Aorta (tissue), 5 donors: Measurements from ENCODE around the gene CHRNE. TPM values are rescaled to one million over a fixed set of nuclear protein-coding genes. Genes with fewer than 3 reads are reported as not detected.

Experiments
- ATAC-seq: fragments of 200-7000 bp; cut with Tn5 transposase; one replicate; pipeline ENCODE4 v1.9.1; 2022; ENCODE audit warnings: moderate library complexity; ENCODE audit not compliant: low FRiP score
- DNase-seq, 2 donors: peaks; one replicate each; pipeline ENCODE4 v3.0.0-alpha.2; 2020
- H3K27ac ChIP-seq, 2 donors: one replicate each; pipeline ENCODE4 v1.5.1; 2013; ENCODE audit warnings: low read length in 2 of 2, mild to moderate bottlenecking in 2 of 2, moderate library complexity in 2 of 2, control low read depth in 1 of 2, inconsistent platforms in 1 of 2, low read depth in 1 of 2
- H3K27me3 ChIP-seq, 2 donors: one replicate each; pipeline ENCODE4 v1.6.1; 2013; ENCODE audit warnings: control low read depth in 1 of 2, low read length in 1 of 2, mild to moderate bottlenecking in 1 of 2, moderate library complexity in 1 of 2; ENCODE audit not compliant: insufficient read depth in 2 of 2, control insufficient read depth in 1 of 2
- H3K36me3 ChIP-seq, 2 donors: one replicate each; pipeline ENCODE4 v1.6.1; 2013; ENCODE audit warnings: control low read depth in 1 of 2, low read length in 1 of 2, mild to moderate bottlenecking in 1 of 2; ENCODE audit not compliant: insufficient read depth in 2 of 2, control insufficient read depth in 1 of 2
- H3K4me1 ChIP-seq, 2 donors: one replicate each; pipeline ENCODE4 v1.6.1; 2013; ENCODE audit warnings: low read length in 2 of 2, control low read depth in 1 of 2, mild to moderate bottlenecking in 1 of 2, moderate library complexity in 1 of 2; ENCODE audit not compliant: insufficient read depth in 2 of 2, control insufficient read depth in 1 of 2
- H3K4me3 ChIP-seq, 2 donors: one replicate each; pipeline ENCODE4 v1.5.1; 2013; ENCODE audit warnings: low read length in 2 of 2, control low read depth in 1 of 2, mild to moderate bottlenecking in 1 of 2
- H3K9me3 ChIP-seq: one replicate; pipeline ENCODE4 v1.6.1; 2013; ENCODE audit warnings: mild to moderate bottlenecking, low read length; ENCODE audit not compliant: control insufficient read depth
- WGBS, 2 donors: extraction: QIAGEN DNeasy Blood & Tissue Kit; methylation state at CpG; one replicate each; pipeline ENCODE4 v1.1.7; 2013; 5-methylcytosine and 5-hydroxymethylcytosine counted together
- intact Hi-C, 2 donors: fragments of 100-400 bp; cut with DNase I; formaldehyde crosslinking; loops; one replicate each; pipeline versions ENCODE4 v1.14.2 to v1.15.0; 2022
- polyA plus RNA-seq, 2 donors: library from polyadenylated mRNA; stranded (reverse); fragments of 200-250 nt; gene quantifications; one replicate each; pipeline ENCODE4 v1.2.3, GENCODE V29; 2013
- total RNA-seq, 2 donors: library from RNA; stranded (reverse); fragmentation: NEBNext Ultra II Directional; extraction: Animal tissue kit (Norgen Biotek cat#: 25700); gene quantifications; one replicate each; pipeline ENCODE4 v1.2.1, GENCODE V29; 2021
- donor health status: healthy with polysubstance abuse.
- donor health status: Bipolar disorder and iron deficiency.
- donor health status: DM: no; HTN: no; CAD: no.
- donor health status: DM: no; HTN: no; CAD: no.
- donor health status: DM: yes; HTN: yes; CAD: no.

The CHRNE gene
- total and polyA plus RNA-seq, 4 donors: 0.61 to 1.6 (median 0.84) TPM; not detected in 1

DNA sequence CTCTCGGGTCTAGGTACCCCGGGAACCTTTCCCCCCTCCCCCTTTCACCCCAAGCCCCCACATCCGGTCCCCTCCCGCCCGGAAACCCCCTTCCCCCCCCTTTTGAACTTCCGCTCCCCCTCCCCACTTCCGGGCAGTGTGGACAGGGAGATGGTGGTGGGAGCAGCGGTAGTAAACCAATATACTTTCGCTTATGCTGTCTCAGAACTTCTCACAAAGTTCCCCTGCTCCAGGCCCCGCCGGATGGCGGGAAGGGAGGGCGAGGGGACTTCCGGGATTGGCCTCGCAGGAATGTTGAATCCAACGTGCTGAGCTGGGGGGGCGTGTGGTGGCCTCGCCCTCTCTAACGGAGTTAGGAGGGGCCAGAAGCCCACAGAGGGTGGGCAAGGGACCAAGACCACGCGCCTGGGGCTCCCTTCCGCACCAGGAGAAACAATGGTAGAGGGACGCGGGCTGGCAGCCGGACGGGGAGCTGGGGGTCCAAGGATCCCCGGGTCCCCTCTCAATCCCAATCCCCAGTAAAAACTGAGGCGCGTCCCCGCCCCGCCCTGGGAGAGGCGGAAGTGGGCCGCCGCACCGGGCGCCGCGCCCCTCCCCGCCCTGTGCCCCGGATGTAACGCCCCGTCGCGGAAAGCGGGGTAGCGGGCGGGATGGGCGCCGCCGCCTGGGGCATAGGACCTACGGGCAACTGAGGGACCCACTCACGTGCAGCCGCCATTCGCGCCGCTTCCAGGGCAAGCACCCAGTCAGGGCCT, 44.7 kb upstream of the CHRNE start:
- H3K27me3 ChIP-seq: peaks cover 0 to 2% of the 10 kb centered on the region in 2 donors
- H3K27ac ChIP-seq: peak overlapping the region; percentile 57 to 96
- ATAC-seq: peak; percentile 62
- 0 to 1% methylated on average over 50 to 56 of the region's 56 CpGs for WGBS, 2 donors
- DNase-seq: peak; percentile 82 to 90
- H3K9me3 ChIP-seq: no peaks in the 10 kb centered on the region
- intact Hi-C loops: loop anchor here in 1 of 2 donors (5.0 kb wide), 1 partner anchor 50 kb away; the partner anchor contains the start of genes INCA1 and KIF1C
- H3K36me3 ChIP-seq: no peaks in the 10 kb centered on the region
- peak overlapping the region; percentile 72 to 92 for H3K4me3 ChIP-seq
- no peaks in the 10 kb centered on the region for H3K4me1 ChIP-seq

DNA sequence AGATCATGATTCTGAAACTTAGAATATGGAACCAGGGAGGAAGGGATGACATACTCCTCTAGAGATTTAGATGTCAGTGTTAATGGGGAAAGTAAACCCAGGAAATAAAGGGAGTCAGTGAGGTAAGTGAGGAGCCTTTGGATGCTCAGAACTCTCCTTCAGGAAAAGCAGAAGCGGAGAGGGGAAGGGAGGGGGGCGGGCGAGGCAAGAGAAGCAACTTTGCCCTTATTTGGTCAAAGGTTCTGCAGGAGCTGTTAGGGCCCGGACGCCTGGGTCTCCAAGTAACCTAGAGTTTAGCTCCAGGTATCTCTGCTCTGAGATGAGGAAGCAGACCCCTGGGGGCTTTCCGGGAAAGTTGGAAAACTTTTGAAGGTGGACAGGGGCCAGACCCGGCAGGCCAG, 44.1 kb upstream of the CHRNE start:
- H3K27ac ChIP-seq: peak overlapping the region; percentile 30 to 57
- H3K4me3 ChIP-seq: peak overlapping the region; percentile 72 to 92
- peak in 1 of 2 donors; percentile 56 for DNase-seq
- H3K4me1 ChIP-seq: no peaks in the 10 kb centered on the region
- H3K9me3 ChIP-seq: no peaks in the 10 kb centered on the region
- WGBS, 2 donors: 0% methylated on average over 7 of the region's 7 CpGs
- intact Hi-C loops: loop anchor here in 1 of 2 donors (5.0 kb wide), 1 partner anchor 50 kb away; the partner anchor contains the start of genes INCA1 and KIF1C
- H3K36me3 ChIP-seq: no peaks in the 10 kb centered on the region
- H3K27me3 ChIP-seq: peaks cover 0 to 2% of the 10 kb centered on the region in 2 donors
- no peak for ATAC-seq

DNA sequence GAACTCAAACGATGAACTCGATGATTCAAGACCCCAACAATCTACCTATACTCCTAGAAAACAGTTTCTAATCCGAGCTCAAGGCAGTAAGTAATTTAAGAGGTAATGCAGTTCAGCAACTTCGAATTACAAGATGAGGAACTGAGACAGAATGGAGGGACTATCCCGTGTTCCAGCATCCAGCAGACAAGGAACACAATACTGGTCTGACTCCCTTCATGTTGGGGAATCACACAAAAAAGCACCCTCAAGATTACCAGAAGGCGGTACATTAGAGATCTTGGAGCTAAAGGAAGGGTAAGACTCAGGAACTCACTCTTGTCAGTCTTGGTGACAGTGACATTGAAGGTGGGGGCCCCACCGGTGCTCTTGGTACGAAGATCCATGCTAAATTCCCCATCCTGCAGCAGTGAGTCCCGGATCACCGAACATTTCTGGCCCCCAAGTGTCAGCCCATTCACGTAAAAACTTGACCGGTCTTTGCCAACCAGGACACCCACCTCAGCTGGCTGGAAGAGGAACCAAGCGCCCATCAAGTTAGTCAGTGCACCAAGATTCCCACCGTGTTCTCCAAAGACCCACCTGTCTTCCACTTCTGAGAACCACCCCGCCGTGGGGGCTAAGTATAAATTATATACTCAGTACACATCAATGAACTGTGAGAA, 43.5 kb upstream of the CHRNE start:
- Histone ChIP-seq H3K27me3 (peaks cover 0 to 2% of the 10 kb centered on the region in 2 donors), H3K27ac (peak overlapping the region in 1 of 2 donors; percentile 5), H3K4me1 (no peaks in the 10 kb centered on the region), H3K4me3 (peak overlapping the region; percentile 72 to 92), H3K9me3 (no peaks in the 10 kb centered on the region), H3K36me3 (no peaks in the 10 kb centered on the region)
- 25 to 31% methylated on average over 16 of the region's 16 CpGs for WGBS, 2 donors
- ATAC-seq (no peak), DNase-seq (no peak)
- intact Hi-C loops: loop anchor here in 1 of 2 donors (5.0 kb wide), 1 partner anchor 51 kb away; the partner anchor contains the start of genes INCA1 and KIF1C

DNA sequence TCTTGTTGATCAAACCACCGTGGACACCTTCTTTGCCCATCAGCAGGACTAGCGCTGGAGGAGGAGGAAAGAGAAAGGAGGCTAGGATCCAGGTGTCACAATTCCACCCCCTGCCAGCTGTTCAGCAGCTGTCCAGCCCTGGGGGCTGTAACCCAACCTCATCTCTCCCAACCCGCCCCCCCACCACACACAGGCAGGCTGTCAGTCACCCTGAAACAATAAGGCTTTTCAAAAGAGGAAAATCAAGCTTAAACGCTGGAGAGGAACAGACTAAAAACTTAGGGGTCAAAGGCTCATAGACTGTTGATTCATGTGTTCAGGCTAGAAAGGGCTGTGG, 43.0 kb upstream of the CHRNE start:
- peak overlapping the region in 1 of 2 donors; percentile 72 for H3K4me3 ChIP-seq
- no peaks in the 10 kb centered on the region for H3K4me1 ChIP-seq
- no peaks in the 10 kb centered on the region for H3K36me3 ChIP-seq
- ATAC-seq: no peak
- H3K9me3 ChIP-seq: no peaks in the 10 kb centered on the region
- DNase-seq: no peak
- peak overlapping the region in 1 of 2 donors; percentile 16 for H3K27ac ChIP-seq
- 31 to 37% methylated on average over 4 of the region's 4 CpGs for WGBS, 2 donors
- peaks cover 0 to 2% of the 10 kb centered on the region in 2 donors for H3K27me3 ChIP-seq
- intact Hi-C loops: loop anchor here in 1 of 2 donors (5.0 kb wide), 1 partner anchor 51 kb away; the partner anchor contains the start of genes INCA1 and KIF1C

DNA sequence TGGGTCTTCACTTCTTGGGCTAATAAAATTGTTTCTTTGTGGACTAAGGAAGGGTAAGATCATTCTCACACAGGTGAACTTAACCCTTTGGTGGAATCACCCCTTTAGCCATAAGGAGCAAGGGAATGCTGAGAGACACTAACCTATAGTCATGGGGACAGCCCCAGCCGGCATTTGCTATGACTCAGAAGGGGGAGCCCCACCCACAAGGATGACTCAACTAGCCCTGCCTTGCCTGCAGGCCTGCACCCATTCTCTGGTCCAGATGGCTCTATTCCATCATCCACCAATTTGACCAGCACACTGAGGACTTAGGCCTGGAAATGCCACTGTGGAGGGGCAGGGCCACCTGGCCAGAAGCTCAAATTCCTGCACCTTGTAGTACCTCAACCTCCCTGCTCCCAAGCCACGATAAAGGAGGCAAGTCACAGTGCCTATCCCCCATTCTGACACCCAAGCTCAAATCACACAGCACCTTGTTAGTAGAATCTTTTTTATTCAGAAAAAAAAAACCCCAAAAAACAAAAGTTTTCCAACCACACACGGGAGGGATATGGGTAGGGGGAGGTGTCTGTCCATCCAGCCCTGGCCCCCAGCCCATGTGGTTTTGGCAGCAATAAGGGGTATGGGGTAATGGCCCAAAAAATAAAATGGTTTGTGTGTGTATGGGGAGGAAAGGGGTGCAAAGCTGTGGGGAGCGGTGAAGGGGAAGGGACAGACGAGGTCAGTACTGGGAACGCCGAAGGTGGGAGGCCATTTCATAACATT, 42.5 kb upstream of the CHRNE start:
- intact Hi-C loops: loop anchor here in 1 of 2 donors (5.0 kb wide), 1 partner anchor 52 kb away; the partner anchor contains the start of genes INCA1 and KIF1C
- no peaks in the 10 kb centered on the region for H3K36me3 ChIP-seq
- no peaks in the 10 kb centered on the region for H3K4me1 ChIP-seq
- DNase-seq (peak; percentile 90 to 93), ATAC-seq (peak; percentile 56)
- no peak overlapping the region for H3K4me3 ChIP-seq
- 27 to 36% methylated on average over 7 of the region's 7 CpGs for WGBS, 2 donors
- peaks cover 0 to 2% of the 10 kb centered on the region in 2 donors for H3K27me3 ChIP-seq
- H3K9me3 ChIP-seq: no peaks in the 10 kb centered on the region
- peak overlapping the region; percentile 33 to 65 for H3K27ac ChIP-seq

DNA sequence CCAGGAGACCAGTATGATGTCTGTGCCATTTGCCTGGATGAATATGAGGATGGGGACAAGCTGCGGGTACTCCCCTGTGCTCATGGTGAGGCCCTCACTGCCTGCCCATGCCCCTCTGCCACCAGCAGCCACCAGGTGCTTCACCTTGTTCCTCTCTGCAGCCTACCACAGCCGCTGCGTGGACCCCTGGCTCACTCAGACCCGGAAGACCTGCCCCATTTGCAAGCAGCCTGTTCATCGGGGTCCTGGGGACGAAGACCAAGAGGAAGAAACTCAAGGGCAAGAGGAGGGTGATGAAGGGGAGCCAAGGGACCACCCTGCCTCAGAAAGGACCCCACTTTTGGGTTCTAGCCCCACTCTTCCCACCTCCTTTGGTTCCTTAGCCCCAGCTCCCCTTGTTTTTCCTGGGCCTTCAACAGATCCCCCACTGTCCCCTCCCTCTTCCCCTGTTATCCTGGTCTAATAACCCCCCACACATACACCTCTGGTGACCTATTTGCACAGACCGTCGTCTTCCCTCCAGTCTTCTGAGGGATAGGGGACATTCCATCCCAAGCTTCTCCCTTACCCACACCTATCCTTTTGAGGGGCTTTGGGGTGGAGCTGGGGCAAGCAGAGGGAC, 41.8 kb upstream of the CHRNE start:
- no peaks in the 10 kb centered on the region for H3K9me3 ChIP-seq
- ATAC-seq: no peak
- DNase-seq: no peak
- peak overlapping the region in 1 of 2 donors; percentile 65 for H3K27ac ChIP-seq
- H3K36me3 ChIP-seq: no peaks in the 10 kb centered on the region
- no peaks in the 10 kb centered on the region for H3K4me1 ChIP-seq
- intact Hi-C loops: loop anchor here in 1 of 2 donors (5.0 kb wide), 1 partner anchor 53 kb away; the partner anchor contains the start of genes INCA1 and KIF1C
- peaks cover 0 to 2% of the 10 kb centered on the region in 2 donors for H3K27me3 ChIP-seq
- H3K4me3 ChIP-seq: no peak overlapping the region
- WGBS, 2 donors: 47 to 54% methylated on average over 8 of the region's 8 CpGs

DNA sequence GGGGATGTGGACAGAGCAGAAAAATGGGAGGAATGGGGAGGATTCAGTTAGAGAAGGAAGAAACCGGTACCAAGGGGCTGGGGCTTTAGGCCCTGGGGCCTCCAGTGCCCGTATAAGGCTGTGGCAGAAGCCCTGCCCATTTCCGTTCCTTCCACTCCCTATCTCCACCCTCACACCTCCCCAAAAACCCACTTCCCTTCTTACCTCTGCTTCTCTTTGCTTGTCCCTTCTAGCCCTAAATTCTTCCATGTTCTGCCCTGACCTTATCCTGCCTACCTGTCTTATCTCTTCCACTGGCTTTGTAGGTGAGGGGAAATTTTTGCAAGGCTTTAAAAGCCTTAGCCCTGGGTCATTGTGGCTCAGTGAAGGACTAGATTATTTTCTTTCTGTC, 41.3 kb upstream of the CHRNE start:
- no peak for ATAC-seq
- 22 to 27% methylated on average over 3 of the region's 3 CpGs for WGBS, 2 donors
- intact Hi-C loops: no loop called here
- Histone ChIP-seq H3K9me3 (no peaks in the 10 kb centered on the region), H3K27ac (no peak overlapping the region), H3K4me3 (no peak overlapping the region), H3K36me3 (no peaks in the 10 kb centered on the region), H3K4me1 (no peaks in the 10 kb centered on the region), H3K27me3 (peaks cover 0 to 2% of the 10 kb centered on the region in 2 donors)
- no peak for DNase-seq
